Middle frontal gyrus (tissue), 1 donor: Measurements from ENCODE around the gene CTSO.

Experiments used
- DNase-seq: peaks from one replicate; pipeline ENCODE4 v3.0.0-alpha.2; 2015; ENCODE audit warnings: low spot score; ENCODE audit errors: extremely low spot score

Gene CTSO, protein sequence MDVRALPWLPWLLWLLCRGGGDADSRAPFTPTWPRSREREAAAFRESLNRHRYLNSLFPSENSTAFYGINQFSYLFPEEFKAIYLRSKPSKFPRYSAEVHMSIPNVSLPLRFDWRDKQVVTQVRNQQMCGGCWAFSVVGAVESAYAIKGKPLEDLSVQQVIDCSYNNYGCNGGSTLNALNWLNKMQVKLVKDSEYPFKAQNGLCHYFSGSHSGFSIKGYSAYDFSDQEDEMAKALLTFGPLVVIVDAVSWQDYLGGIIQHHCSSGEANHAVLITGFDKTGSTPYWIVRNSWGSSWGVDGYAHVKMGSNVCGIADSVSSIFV

DNA sequence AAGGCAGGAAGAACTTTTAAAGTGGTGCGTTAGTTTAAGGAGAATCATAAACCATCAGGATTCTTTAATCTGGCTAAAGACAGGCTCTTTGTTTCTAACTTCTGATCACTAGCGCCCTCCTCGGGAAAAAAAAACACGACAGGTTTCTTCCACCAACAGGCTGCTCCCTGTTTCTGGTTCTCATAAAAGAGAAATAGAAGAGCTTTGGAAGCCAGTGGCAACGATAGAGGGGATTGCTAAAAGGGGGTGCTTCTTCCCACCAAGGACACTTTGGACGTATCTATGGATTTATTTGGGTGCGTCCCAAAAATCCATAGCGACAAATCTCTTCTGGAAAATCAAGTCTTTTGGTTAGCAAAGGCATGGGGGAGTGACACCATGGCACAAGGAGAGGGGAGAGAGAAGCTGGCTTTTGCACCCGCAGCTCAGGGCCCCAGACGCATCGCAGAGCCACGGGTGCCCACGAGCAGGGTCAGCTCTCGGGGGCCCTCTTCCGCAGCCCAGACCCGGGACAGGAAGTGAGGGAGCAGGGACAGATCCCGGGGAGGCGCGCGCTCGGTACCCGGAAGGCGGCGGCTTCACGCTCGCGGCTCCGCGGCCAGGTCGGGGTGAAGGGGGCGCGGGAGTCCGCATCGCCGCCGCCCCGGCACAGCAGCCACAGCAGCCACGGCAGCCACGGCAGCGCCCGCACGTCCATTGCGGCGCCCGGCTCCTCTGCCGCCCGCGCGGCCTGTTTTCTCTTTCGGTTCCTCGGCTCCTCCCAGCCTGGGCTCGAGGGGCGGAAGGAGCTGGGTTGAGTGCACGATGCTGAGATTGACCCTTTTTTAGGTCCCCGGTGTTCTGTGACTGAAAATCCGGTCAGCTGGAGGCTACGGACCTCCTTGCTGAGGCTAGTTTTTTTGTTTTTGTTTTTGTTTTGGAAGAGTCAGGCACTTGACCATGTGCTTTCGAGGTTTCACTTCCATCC is at the start of gene CTSO:
TSS of gene CTSO (minus strand) at position 716 of the 967 bp plus-strand sequence. CDS start at position 697, 19 bp downstream.
- peak; percentile 77 for DNase-seq

DNA sequence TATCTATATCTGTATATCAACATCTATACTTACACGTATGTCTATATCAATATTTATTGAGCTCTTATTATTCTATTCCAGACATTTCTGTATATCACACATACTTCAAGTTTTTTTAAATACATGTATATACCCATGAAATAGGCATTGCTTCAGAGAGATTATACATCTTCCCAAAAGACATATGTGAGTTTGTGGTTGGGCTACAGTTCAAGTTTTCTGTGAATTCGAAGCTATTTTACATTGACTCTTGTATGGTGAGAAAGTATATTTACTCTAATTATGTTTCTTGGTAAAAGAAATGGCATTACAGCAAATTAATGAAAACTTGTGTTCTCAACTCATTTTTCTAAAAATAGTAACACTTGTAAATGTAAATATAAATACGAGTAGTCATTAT is 46.8 kb upstream of the CTSO start:
- no peak for DNase-seq

DNA sequence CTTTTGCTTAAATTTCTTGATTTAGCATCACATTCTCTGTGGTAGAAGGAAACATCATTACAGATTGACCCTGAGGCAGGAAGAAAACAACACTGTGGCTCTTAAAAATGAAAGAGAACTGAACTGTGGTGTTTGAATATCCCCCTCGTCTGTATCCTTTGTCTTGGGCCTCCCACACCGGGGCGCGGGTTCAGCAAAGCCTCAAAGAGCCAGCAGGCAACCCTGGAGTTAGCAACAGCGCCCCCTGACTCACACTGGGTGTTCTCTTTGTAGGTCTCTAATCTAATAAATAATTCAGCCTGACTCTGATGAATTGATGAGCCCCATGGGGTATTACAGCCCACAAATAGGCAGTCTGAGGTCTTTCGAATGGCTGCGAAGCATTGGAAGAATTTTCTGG is 46.1 kb upstream of the CTSO start:
- DNase-seq: no peak

DNA sequence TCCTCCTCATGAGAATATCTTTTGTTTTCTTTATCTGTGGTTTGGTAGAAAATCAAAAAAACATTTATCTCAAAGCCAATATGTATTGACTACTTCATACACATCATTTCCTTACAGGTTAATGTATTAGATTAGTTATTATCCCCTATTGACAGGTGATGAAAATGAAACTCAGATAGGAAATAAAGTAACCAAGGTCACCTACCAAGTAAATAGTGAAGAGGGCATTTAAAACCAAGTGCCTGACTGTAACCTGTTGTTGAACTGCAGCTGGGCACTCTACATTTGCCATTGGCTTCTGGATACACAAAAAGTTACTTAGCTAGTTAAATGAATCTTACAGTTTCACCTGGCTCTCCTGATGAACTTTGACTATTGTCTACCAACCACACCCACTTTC is 41.4 kb upstream of the CTSO start:
- DNase-seq: no peak

DNA sequence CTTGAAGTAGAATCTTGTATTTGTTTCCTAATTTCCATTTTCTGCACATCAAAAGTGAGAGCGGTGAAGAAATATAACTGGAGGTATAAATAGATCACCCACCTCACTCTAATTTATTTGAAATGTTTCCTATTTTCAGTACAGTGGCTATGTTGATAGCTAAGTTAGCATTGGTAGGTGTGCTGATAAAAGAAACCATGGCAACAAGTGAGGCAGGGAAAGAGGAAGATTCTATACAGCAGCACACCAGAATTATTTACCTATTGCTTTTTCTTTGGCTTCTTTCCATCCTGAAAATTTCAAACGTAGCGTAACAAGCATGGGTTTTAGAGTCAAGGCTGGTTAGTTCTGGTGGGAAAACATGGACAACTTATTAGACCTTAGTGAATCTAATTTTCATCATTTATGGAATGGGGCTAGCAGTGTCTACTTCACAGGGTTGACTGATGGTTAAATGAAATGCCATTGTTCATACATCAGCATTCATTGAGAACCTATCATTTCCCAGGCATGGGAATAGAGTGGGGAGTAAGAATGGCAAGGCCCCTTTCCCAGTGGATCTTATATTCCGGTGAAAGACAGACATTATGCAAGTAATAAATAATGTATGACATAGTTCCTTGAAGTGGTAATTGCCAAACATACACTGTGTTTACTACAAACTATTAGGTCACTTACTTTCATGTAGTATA is 30.6 kb upstream of the CTSO start:
- DNase-seq: no peak

DNA sequence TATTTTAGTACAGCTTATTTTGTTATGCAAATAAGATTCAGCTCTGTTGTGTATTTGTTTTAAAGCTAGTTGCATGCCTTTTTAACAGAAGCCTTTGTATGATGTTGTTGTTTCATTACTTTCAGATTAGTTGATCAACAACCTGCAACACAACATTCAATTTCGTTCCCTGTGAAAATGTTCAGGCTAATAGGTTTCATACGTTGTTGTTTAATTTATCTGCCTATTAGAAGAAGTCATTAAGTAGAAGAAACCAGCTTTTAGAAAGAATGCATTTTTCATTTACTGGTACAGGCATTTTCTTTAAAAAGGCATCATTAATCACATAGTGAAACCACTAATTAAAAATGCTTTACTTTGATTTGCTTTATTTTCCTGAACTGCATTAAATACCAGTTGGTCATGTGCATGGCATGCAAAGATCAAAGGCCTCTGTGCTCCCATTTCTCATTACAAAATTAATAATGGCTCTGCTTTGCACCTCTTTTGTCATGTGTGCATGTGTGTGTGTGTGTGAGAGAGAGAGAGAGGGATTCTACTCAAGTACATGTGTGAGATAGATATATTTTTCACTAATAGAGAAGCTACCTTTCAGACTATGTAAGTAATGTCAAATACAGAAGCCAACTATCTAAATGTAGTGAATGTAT is 29.2 kb upstream of the CTSO start:
- DNase-seq: no peak

DNA sequence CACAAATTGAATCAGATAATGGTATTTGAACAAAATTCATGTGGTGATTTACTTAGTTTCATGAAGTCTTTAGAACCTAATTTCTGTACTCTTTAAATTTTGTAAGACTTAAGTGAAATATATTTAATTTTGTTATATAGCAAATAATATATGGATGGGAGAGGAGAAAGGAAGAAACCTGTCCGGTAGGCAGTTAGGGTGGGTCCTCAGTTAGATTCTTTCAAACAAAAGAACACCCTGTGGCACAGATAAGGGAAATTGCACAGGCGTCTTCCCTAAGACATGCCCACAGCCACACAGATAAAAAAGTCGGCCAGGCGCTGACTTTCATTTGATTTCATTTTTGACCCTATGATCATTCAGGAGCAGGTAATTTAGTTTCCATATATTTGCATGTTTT is 25.1 kb upstream of the CTSO start:
- no peak for DNase-seq

DNA sequence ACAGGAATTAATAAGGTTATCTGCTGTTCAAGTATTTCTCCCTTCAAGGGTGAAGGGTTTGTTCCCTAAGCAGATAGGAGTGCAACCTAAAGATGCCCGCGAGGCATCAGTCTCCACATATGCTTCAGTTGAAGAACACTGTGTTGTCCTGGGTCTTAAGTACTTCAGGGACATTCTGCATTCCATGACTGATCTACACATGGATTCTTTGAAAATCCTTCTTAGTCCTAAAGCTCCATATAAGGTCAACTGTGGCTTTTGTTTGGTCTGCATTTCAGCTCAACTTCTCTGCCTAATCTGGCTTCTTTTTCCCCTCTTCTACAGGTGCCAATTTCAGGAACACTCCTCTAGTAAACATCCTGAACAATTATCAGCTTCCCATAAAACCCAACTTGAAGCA is 21.8 kb upstream of the CTSO start:
- no peak for DNase-seq

DNA sequence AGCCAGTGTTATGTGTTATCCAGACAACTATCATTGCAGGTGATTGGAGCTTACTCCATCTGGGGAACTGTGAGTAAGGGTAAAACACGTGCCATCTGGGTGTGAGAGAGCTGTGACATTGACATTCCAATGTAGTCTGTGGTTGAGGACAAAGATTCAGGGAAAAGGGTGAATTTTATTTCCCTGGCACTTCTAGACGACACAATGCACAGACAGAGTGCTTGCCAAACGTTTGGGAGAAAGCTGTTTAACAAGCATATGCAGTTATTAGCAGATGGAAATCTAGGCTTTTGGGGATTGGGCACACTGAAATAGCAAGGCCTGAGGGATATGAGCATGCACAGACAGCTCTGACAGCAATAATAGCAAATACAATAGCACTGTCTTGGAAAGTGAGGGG is 21.3 kb upstream of the CTSO start:
- no peak for DNase-seq

DNA sequence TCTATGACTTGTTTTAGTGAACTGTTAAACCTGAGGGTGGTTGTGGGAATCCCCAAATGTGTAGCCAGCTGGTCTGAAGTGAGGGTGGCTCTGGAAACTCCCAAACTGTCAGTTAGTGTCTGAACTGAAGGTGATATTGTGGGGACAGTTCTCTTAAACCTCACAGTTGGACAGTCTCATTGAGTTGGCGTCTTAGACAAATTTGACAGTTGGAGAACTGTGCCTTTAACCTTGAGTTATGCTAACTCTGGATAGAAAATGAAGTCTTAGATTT is 20.7 kb upstream of the CTSO start:
- DNase-seq: no peak

DNA sequence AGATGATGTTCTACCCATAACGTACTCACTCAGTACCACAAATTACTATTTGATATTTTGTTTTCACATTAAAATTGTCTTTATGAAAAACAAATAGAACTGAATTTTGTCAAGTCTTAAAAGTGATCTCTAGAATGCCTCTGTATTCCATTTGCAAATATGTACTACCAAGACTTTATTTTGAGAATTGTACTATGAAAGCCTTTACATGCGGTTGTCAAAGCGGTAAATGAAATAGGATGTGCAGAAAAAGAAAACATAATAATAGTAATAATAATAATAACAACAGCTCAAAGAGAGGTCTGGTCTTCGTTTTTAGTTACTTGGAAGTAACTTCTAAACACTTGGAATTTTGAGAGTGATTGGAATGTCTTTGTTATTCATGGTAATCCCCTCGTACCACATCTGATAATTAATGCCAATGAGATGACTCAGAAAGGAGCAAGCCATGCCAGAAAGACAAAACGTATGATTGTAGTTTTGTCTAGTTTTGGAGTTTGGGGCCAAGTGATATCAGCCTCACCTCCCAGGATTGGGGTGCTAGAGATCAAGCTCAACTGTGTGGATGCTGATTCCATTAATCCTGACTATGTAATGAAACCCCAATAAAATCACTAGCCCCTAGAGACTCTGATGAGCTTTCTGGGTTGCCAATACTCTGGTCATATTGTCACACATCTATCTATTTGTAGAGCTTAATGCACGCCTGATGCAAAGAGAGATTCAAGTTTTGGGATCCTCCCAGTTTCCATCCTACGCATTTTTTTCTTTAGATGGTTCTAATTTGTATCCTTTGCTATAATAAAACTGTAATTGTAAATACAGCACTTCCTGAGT is 20.2 kb upstream of the CTSO start:
- DNase-seq: no peak

DNA sequence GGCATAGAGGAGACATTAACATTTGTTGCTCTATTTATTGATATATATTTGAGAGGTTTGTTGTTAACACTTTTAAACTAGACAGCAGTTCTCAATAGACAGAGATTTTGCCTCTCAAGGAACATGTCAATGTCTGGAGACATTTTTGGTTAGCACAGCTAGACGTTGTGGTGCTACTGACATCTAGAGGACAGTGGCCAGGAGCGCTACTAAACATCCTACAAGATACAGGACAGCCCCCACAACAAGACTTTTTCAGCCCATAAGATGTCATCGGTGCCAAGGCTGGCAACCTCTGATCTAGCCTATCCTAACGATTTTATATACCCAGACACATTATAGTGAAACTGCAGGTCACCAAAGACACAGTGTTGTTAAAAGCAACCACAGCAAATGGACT is 18.4 kb upstream of the CTSO start:
- DNase-seq: no peak

DNA sequence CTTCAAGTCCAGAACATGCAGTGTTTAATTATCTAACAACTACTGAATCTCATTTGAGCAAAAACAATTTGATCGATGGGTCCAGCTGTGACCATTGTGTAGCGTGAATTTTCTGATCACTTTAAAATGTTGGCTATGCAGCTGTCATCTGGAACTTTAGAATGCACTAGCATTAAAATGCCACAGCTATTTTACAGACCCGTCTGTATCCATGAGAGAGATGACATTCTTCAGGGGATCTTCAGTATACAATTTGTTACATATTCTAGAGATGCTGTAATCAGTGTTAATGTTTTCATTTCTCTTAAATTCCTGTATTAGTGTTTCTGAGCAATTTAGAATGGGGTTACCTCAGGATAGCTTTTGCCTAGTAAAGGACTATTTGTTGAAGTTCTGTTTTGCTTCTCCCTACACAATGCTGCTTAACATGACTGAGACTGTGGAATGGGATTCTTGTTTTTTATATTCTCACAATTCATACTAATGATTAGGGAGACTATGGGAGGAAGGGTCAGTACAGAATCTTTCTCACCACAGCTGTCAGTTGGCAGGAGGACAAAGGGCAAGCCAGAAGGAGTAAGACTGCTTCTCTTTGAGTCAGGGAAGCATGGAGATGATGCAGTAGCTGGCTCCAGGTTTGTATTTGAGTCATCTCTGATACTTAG is 13.2 kb upstream of the CTSO start:
- no peak for DNase-seq

DNA sequence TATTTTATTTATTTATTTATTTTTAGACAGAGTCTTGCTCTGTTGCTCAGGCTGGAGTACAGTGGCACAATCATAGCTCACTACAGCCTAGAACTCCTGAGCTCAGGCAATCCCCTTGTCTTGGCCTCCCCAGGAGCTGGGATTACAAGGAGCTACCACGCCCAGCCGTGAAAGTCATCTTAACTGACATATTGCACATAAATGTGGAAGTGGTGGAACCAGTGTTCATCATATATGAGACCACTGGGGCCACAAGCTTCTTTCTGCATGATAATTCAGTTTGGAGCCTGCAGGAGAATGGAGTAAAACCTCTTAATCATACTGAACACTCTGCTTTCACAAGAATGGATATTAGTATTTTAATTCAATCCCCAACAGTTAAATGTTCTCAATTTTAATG is 12.5 kb upstream of the CTSO start:
- DNase-seq: no peak

DNA sequence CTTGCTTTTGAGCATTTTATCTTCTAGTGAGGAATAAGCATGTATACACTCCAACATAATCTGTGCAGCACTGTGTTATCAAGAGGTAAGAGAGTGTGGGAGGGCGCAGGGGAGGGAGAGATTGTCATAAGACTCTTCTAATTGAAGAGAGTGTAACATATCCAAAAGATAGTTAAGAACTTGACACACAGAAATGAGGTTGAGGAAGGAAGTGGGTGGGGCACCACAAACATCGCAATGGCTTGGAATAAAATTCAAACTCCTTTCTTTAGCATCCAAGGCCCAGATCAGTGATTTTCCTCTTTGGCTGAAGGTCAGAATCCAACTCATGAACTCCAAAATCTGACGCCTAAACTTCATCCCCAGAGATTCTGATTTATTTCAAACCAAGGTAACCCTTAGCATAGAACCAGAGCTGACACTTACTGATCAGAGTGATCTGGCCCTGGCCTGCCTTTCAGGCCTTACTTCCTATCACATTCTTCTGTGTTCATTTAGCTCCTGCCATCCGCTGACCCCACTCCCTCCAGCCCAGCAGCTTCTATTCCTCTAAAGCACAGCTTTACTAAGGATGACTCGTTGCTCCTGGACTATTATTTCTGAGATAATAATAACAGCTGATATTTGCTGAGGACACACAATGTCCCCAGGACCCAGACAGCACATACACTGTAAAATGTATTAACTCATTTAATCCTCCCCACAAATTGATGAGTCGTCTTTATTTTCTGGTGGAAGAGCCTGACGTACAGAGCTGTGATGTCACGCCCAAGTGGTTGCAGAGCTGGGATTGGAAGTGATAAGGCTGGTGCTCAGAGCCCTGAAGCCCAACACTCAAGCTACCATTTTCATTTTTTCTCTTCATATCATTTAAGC is 10.6 kb upstream of the CTSO start:
- DNase-seq: no peak

DNA sequence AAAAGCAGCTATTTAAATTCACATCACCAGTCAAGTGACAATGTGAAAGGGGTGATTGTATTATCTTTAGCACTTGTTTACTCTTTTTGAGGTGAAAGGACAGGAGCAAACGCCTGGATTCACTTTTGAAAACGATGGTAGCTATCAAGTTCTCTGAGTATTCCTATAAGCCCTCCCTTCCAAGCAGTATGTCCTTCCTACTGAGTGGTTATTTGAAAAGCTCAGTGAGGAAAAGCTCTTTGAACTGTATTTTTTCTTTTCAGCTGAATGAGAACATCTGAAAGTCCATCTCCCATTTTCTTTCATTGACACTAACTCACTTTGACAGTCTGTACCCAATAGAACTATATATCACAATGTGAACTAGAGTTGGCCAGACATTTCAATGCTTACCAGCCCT is 9.1 kb upstream of the CTSO start:
- no peak for DNase-seq

DNA sequence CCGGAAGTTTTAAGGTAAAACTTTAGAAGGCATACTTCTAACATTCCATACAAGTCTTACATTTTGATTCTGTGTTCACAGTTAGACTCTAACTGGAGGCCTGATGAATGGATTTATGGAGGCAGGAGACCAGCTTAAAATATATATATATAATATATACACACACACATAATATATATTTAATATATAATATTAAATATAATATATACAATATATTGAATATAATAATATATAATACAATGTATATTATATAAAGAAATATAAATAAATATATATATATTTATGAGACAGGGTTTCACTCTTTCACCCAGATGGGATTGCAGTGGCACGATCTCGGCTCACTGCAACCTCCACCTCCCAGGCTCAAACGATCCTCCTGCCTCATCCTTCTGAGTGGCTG is 7.9 kb upstream of the CTSO start:
- no peak for DNase-seq

DNA sequence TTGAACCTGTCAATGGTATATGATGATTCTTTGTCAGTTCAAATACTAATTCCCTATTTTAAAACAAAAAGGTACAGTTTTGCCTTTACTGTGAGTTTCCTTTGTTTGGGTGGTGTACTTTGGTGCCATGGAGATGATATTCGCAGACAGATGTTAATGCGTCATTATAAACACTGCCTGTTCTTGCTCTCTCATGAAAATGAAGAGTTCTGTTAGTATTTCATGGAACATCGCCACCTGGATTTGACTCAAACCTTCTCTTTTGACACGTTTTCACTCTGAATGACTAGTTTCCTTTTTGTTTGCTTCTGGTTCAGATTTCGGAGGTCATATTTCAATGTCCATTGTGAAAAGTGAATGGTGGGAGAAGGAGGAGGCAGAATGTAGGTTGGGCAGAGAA is 6.9 kb upstream of the CTSO start:
- DNase-seq: no peak

DNA sequence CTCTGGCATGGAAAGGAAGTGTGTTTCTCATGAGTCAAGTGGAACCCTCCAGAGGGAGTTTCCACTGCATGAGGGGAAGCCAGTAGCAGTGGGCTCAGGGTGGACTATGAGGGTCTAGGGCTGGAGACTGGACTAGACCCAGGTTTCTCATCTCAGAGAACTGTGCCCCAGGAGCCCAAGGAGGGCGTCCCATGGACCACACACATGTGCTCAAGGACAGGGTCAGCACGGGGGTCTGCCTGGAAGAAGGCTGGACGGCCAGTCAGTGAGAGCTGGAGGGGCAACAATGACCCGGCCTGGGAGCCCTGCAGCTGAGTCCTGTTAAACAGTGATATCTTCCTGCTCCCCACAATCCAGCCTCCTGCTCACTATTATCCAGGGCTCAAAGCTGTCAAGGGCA is 5.8 kb upstream of the CTSO start:
- no peak for DNase-seq
